DND-41 (cell line): ENCODE measurements around the gene KRTAP26-1.

ENCODE experiments used
- CTCF ChIP-seq: IDR thresholded peaks from 2 replicates; pipeline ENCODE4 v1.5.1; 2012; ENCODE audit warnings: borderline replicate concordance, low read length, moderate library complexity, mild to moderate bottlenecking; ENCODE audit not compliant: poor library complexity, severe bottlenecking; ENCODE audit errors: extremely low read depth
- EZH2 ChIP-seq: IDR thresholded peaks from 3 replicates; pipeline ENCODE4 v1.6.1; 2012; ENCODE audit warnings: borderline replicate concordance, low read depth, mild to moderate bottlenecking, moderate library complexity, low read length, inconsistent platforms; ENCODE audit not compliant: severe bottlenecking

- TF ChIP-seq CTCF (no peak), EZH2 (no peak)
Measured at GRCh38 chr21:30329203-30329875, 9.2 kb upstream of the KRTAP26-1 start.
